Smooth muscle cell (in vitro differentiated cells): ENCODE measurements around the gene C2. TPM values are rescaled to one million over a fixed set of nuclear protein-coding genes. Genes with fewer than 3 reads are reported as not detected.
"Not testable (repeated sequence)": the region's sequence is repeated elsewhere in the genome, so short reads cannot be mapped to it uniquely, and the experiment has no call there.

Experiments used
- DNase-seq: peaks from one replicate; lab custom pipeline; 2025; ENCODE audit not compliant: unreplicated experiment; lab: John Stamatoyannopoulos, UW
- H2AFZ ChIP-seq: fragments of 200-600 bp; sonication (generic); 2 replicates; pipeline ENCODE4 v1.6.0; 2016; ENCODE audit warnings: antibody characterized with exemption, low read depth, mild to moderate bottlenecking
- H3F3A ChIP-seq: fragments of 200-600 bp; sonication (generic); 2 replicates; pipeline ENCODE4 v1.6.0; 2017; ENCODE audit warnings: antibody characterized with exemption, low read depth
- H3K27ac ChIP-seq: fragments of 200-600 bp; sonication (generic); 2 replicates; pipeline ENCODE4 v1.5.1; 2016; ENCODE audit warnings: low read depth, mild to moderate bottlenecking
- H3K27me3 ChIP-seq: fragments of 200-600 bp; sonication (generic); 2 replicates; pipeline ENCODE4 v1.6.1; 2016; ENCODE audit warnings: low read depth, mild to moderate bottlenecking
- H3K36me3 ChIP-seq: fragments of 200-600 bp; sonication (generic); 2 replicates; pipeline ENCODE4 v1.5.1; 2016; ENCODE audit warnings: low read depth
- H3K4me1 ChIP-seq: fragments of 200-600 bp; sonication (generic); 2 replicates; pipeline ENCODE4 v1.5.1; 2016; ENCODE audit warnings: low read depth
- H3K4me2 ChIP-seq: fragments of 200-600 bp; sonication (generic); 2 replicates; pipeline ENCODE4 v1.6.0; 2016; ENCODE audit warnings: mild to moderate bottlenecking
- H3K4me3 ChIP-seq: fragments of 200-600 bp; sonication (generic); 2 replicates; pipeline ENCODE4 v1.5.1; 2016; ENCODE audit warnings: mild to moderate bottlenecking
- H3K79me2 ChIP-seq: fragments of 200-600 bp; sonication (generic); 2 replicates; pipeline ENCODE4 v1.6.0; 2016; ENCODE audit warnings: low read depth, mild to moderate bottlenecking
- H3K9ac ChIP-seq: fragments of 200-600 bp; sonication (generic); 2 replicates; pipeline ENCODE4 v1.6.0; 2016; ENCODE audit warnings: low read depth
- H3K9me3 ChIP-seq: fragments of 200-600 bp; sonication (generic); replicated peaks from 2 replicates; pipeline ENCODE4 v1.5.1; 2016; ENCODE audit warnings: low read depth
- H4K20me1 ChIP-seq: fragments of 200-600 bp; sonication (generic); 2 replicates; pipeline ENCODE4 v1.6.0; 2016; ENCODE audit warnings: low read depth
- WGBS: methylation state at CpG from one replicate; pipeline ENCODE4 v1.1.7; 2016; ENCODE audit warnings: low lambda C conversion rate; 5-methylcytosine and 5-hydroxymethylcytosine counted together
- polyA plus RNA-seq: library from polyadenylated mRNA; unstranded; fragments of >200 nt; fragmentation: Nextera tagmentation; extraction: Ambion mirVana; gene quantifications from 2 replicates; pipeline ENCODE4 v1.2.1, GENCODE V29; 2016
- total RNA-seq: library from RNA; depleted of rRNA; stranded (reverse); fragments of >200 nt; gene quantifications from 2 replicates; pipeline ENCODE4 v1.2.3, GENCODE V29; 2014
- TF ChIP-seq, protein P1 (sequence below): fragments of 200-600 bp; sonication (generic); IDR thresholded peaks from 2 replicates; pipeline ENCODE4 v1.5.1; 2017; ENCODE audit warnings: borderline replicate concordance, mild to moderate bottlenecking, antibody characterized with exemption; ENCODE audit not compliant: insufficient read depth, poor library complexity, severe bottlenecking

Gene C2
- total and polyA plus RNA-seq, 2 experiments from 2014 or later: 0.37 TPM; not detected in 1

DNA sequence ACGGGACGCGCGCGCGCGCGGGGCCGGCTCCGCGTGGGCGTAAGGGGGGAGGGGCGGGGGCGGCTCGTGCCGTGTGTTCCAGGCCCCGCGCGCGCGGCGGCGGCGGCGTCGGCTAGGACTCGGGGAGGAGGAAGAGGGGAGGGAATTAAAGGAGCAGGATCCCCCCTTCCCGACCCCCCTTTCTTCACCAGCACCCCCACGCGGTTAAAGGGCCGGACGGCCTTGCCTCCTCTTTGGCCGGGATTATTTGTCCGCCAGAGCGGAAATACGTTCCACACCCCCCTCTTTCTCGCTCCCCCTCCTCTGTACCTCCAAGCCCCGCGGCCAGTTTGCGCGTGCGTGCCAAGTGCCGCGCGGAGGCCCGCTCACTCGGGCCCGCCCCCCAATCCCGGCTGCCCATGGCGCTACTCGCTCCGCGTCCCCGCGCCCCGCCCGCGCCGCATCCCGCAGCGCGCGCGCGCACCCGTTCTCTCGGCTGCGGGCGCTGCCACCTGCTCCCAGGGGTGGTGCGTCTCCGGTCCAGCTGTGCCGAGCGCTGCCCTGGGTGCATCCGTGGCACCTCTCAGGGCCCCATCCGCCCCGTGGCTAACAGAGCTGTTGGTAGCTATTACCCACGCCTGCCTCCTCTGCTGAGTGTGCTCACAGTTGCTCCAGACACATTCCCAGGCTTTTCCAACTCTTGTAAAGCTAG is 25.4 kb upstream of the C2 start, which contains the start of gene ZBTB12:
ZBTB12 (minus strand) TSS at position 134 of the 691 bp plus-strand sequence. CDS start 781 bp downstream, outside the sequence.
- WGBS: under 1% methylated on average over 33 of the region's 77 CpGs
- H3K36me3 ChIP-seq: no peaks in the 10 kb centered on the region
- H3K4me3 ChIP-seq: peak within 1 kb of the TSS; percentile 67
- H3K27ac ChIP-seq: peak within 1 kb of the TSS; percentile 48
- peaks cover 11% of the 10 kb centered on the region for H3F3A ChIP-seq
- H3K79me2 ChIP-seq: no peaks in the 10 kb centered on the region
- H3K4me2 ChIP-seq: peak within 1 kb of the TSS; percentile 85
- H4K20me1 ChIP-seq: peaks cover 4% of the 10 kb centered on the region
- peak within 1 kb of the TSS; percentile 9 for H3K9ac ChIP-seq
- no peaks in the 10 kb centered on the region for H3K9me3 ChIP-seq
- no peaks in the 10 kb centered on the region for H3K27me3 ChIP-seq
- H3K4me1 ChIP-seq: peaks cover 22% of the 10 kb centered on the region
- H2AFZ ChIP-seq: peak within 1 kb of the TSS; percentile 51
- DNase-seq: peak; percentile 87
- TF ChIP-seq, protein P1, sequence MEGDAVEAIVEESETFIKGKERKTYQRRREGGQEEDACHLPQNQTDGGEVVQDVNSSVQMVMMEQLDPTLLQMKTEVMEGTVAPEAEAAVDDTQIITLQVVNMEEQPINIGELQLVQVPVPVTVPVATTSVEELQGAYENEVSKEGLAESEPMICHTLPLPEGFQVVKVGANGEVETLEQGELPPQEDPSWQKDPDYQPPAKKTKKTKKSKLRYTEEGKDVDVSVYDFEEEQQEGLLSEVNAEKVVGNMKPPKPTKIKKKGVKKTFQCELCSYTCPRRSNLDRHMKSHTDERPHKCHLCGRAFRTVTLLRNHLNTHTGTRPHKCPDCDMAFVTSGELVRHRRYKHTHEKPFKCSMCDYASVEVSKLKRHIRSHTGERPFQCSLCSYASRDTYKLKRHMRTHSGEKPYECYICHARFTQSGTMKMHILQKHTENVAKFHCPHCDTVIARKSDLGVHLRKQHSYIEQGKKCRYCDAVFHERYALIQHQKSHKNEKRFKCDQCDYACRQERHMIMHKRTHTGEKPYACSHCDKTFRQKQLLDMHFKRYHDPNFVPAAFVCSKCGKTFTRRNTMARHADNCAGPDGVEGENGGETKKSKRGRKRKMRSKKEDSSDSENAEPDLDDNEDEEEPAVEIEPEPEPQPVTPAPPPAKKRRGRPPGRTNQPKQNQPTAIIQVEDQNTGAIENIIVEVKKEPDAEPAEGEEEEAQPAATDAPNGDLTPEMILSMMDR: no peak

DNA sequence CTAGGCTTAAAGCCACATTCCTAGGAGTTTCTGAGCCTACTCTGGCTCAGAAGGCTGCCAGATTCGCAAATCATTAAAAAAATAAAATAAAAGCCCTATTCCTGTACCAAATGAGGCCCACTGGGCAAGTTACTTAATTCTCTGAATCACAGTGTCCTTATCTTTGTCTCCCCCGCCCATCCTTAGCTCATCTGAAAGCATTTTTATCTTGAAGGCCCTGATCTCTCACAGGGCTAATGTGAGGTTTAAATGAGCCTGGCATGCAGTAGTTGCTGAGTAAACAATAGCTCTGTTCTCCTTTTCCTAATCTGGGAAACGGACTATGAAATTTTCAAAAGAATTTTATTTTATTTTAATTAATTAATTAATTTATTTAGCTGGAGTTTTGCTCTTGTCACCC is 23.6 kb upstream of the C2 start:
- TF ChIP-seq, protein P1: no peak
- no peak overlapping the region for H3K4me2 ChIP-seq
- H3K27ac ChIP-seq: no peak overlapping the region
- WGBS: 51% methylated on average over 3 of the region's 3 CpGs
- no peaks in the 10 kb centered on the region for H3K79me2 ChIP-seq
- H3K9me3 ChIP-seq: no peaks in the 10 kb centered on the region
- peaks cover 16% of the 10 kb centered on the region for H3K4me1 ChIP-seq
- DNase-seq: no peak
- no peak overlapping the region for H2AFZ ChIP-seq
- peaks cover 18% of the 10 kb centered on the region for H3F3A ChIP-seq
- H4K20me1 ChIP-seq: no peaks in the 10 kb centered on the region
- H3K4me3 ChIP-seq: no peak overlapping the region
- H3K9ac ChIP-seq: no peak overlapping the region
- no peaks in the 10 kb centered on the region for H3K36me3 ChIP-seq
- no peaks in the 10 kb centered on the region for H3K27me3 ChIP-seq

DNA sequence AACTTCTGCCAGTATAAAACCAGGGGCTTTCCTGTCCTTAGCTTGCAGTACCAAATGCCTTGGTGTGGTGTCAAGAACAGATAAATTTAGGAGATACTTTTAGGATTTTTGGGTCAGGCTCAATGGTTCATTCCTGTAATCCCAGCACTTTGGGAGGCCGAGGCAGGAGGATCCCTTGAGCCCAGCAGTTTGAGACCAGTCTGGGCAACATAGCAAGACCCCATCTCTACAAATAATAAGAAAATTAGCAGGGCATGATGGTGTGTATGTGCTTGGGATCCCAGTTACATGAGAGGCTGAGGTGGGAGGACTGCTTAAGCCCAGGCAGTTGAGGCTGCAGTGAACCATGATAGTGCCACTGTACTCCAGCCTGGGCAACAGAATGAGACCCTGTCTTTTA is 22.5 kb upstream of the C2 start:
- no peak overlapping the region for H3K9ac ChIP-seq
- no peaks in the 10 kb centered on the region for H4K20me1 ChIP-seq
- H3K36me3 ChIP-seq: no peaks in the 10 kb centered on the region
- H3F3A ChIP-seq: peaks cover 18% of the 10 kb centered on the region
- peaks cover 16% of the 10 kb centered on the region for H3K4me1 ChIP-seq
- no peaks in the 10 kb centered on the region for H3K79me2 ChIP-seq
- no peak overlapping the region for H2AFZ ChIP-seq
- TF ChIP-seq, protein P1: no peak
- H3K9me3 ChIP-seq: no peaks in the 10 kb centered on the region
- no peak for DNase-seq
- 100% methylated on average over 1 of the region's 1 CpG for WGBS
- H3K27ac ChIP-seq: no peak overlapping the region
- H3K4me2 ChIP-seq: no peak overlapping the region
- no peaks in the 10 kb centered on the region for H3K27me3 ChIP-seq
- H3K4me3 ChIP-seq: no peak overlapping the region

DNA sequence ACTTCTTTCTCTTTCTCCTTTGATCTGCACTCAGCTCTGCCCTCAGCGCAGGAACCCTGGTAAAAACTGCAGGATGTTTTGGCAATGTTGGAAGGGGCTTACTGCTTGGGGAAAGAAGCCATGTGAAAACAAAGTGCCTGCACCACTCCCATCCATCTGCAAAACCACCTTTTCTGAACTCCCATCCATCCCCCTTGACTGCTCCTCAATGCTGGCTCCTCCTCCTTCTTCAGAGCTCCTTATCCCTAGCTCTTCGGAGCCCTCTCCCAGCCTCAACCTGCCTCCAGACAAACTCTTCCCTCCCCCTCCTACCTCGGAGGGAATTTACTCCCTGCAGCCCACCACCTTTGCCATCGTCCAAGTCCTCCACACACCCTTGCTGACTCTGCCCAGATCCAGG is 21.4 kb upstream of the C2 start:
- DNase-seq: no peak
- 39% methylated on average over 4 of the region's 4 CpGs for WGBS
- H3K79me2 ChIP-seq: no peaks in the 10 kb centered on the region
- no peak overlapping the region for H3K4me2 ChIP-seq
- H3K27ac ChIP-seq: no peak overlapping the region
- H4K20me1 ChIP-seq: no peaks in the 10 kb centered on the region
- no peak overlapping the region for H3K4me3 ChIP-seq
- no peaks in the 10 kb centered on the region for H3K36me3 ChIP-seq
- H3F3A ChIP-seq: peaks cover 18% of the 10 kb centered on the region
- no peaks in the 10 kb centered on the region for H3K9me3 ChIP-seq
- H3K27me3 ChIP-seq: no peaks in the 10 kb centered on the region
- H3K9ac ChIP-seq: no peak overlapping the region
- TF ChIP-seq, protein P1: no peak
- H3K4me1 ChIP-seq: peaks cover 16% of the 10 kb centered on the region
- H2AFZ ChIP-seq: no peak overlapping the region

DNA sequence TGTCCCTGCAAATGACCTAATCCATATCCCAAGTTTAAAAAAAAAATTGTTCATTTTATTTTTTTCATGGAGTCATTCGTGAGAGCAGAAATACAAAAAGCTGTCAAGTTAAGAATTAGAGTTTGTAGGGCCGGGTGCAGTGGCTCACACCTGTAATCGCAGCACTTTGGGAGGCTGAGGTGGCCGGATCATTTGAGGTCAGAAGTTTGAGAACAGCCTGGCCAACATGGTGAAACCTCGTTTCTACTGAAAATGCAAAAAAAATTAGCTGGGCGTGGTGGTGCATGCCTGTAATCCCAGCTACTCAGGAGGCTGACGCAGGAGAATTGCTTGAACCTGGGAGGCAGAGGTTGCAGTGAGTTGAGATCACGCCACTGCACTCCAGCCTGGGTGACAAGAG is 20.8 kb upstream of the C2 start:
- peaks cover 16% of the 10 kb centered on the region for H3K4me1 ChIP-seq

More for the DNA sequence above, 20.8 kb upstream of the C2 start:
- H3K36me3 ChIP-seq, H3K27ac ChIP-seq, H3K4me3 ChIP-seq, DNase-seq, H3K4me2 ChIP-seq, H2AFZ ChIP-seq, H4K20me1 ChIP-seq, H3K9ac ChIP-seq, H3K9me3 ChIP-seq, H3K27me3 ChIP-seq, H3K79me2 ChIP-seq: not testable (repeated sequence)
- WGBS: 89% methylated on average over 8 of the region's 8 CpGs
- H3F3A ChIP-seq: peaks cover 18% of the 10 kb centered on the region
